GM18511 (cell line): ENCODE data around the gene MROH9.

Source experiments
- ATAC-seq: cut with Tn5 transposase; IDR thresholded peaks from one replicate; pipeline ENCODE4 v1.9.1; 2021; ENCODE audit warnings: mild to moderate bottlenecking, moderate library complexity; ENCODE audit not compliant: unreplicated experiment

MROH9 gene

GRCh38 chr1:170964506-170964905 lies 29.2 kb downstream of the MROH9 start:
- no peak for ATAC-seq

- peak; percentile 85 for ATAC-seq
These were observed 31.9 kb downstream of the MROH9 start for GRCh38 chr1:170967042-170967910.

GRCh38 chr1:170970256-170970655 lies 34.9 kb downstream of the MROH9 start:
- no peak for ATAC-seq

- no peak for ATAC-seq
These were observed 43.1 kb downstream of the MROH9 start for GRCh38 chr1:170978371-170978910.

- ATAC-seq: no peak
These were observed 50.1 kb downstream of the MROH9 start for GRCh38 chr1:170985406-170985805.

- no peak for ATAC-seq
These were observed 51.6 kb downstream of the MROH9 start for GRCh38 chr1:170986901-170987300.

GRCh38 chr1:170987424-170987823 lies 52.1 kb downstream of the MROH9 start:
- no peak for ATAC-seq

GRCh38 chr1:170993151-170993550 lies 57.8 kb downstream of the MROH9 start:
- ATAC-seq: no peak

GRCh38 chr1:170993717-170994116 lies 58.4 kb downstream of the MROH9 start:
- no peak for ATAC-seq

GRCh38 chr1:171014880-171015279 lies 79.5 kb downstream of the MROH9 start:
- ATAC-seq: no peak

- ATAC-seq: no peak
These were observed 82.1 kb downstream of the MROH9 start for GRCh38 chr1:171017426-171017825.

- no peak for ATAC-seq
These were observed 84.6 kb downstream of the MROH9 start for GRCh38 chr1:171019971-171020370.

GRCh38 chr1:171032822-171033702 lies 97.7 kb downstream of the MROH9 start:
- ATAC-seq: no peak

GRCh38 chr1:171037626-171038025 lies 102.3 kb downstream of the MROH9 start:
- ATAC-seq: no peak

- no peak for ATAC-seq
These were observed 103.0 kb downstream of the MROH9 start for GRCh38 chr1:171038284-171038683.

- no peak for ATAC-seq
These were observed 112.7 kb downstream of the MROH9 start for GRCh38 chr1:171048014-171048413.

GRCh38 chr1:171052977-171053376 lies 117.6 kb downstream of the MROH9 start:
- ATAC-seq: no peak

GRCh38 chr1:171055966-171056643 lies 120.8 kb downstream of the MROH9 start:
- no peak for ATAC-seq

- no peak for ATAC-seq
These were observed 126.2 kb downstream of the MROH9 start for GRCh38 chr1:171061425-171062143.

- no peak for ATAC-seq
These were observed 127.6 kb downstream of the MROH9 start for GRCh38 chr1:171062902-171063301.
